ENCODE data around the gene EARS2.

DNA sequence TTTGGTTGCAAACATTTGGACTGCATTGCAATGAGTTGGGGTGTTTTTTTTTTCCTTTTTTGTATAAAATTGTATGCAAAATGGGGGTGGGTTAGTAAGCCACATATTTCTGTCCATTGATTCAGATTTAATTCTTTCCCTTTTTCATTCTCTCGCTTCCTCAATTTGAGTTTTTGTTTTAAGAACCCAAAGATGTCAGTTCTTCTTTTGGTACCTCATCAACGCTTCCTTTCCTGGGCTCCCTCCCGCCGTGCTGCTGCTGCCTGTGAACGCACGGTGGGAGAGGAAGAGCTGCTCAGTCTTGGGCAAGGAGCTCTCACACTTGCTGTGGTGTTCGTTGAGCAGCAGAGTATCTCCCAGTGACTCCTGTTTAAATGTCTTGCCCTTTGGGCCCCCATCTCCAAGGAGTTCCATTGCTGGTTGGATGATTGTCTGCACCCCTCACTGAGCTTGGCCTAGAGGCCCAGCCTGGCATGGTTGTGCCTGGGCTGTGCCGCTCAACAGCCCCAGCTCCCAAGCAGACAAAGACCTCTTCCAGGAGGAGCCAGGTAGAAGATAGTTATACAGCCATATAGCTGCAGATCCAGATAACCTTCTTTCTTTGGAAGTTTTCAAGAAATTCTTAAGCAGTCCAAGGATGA, 14.0 kb upstream of the EARS2 start:
- TF ChIP-seq, protein P1, sequence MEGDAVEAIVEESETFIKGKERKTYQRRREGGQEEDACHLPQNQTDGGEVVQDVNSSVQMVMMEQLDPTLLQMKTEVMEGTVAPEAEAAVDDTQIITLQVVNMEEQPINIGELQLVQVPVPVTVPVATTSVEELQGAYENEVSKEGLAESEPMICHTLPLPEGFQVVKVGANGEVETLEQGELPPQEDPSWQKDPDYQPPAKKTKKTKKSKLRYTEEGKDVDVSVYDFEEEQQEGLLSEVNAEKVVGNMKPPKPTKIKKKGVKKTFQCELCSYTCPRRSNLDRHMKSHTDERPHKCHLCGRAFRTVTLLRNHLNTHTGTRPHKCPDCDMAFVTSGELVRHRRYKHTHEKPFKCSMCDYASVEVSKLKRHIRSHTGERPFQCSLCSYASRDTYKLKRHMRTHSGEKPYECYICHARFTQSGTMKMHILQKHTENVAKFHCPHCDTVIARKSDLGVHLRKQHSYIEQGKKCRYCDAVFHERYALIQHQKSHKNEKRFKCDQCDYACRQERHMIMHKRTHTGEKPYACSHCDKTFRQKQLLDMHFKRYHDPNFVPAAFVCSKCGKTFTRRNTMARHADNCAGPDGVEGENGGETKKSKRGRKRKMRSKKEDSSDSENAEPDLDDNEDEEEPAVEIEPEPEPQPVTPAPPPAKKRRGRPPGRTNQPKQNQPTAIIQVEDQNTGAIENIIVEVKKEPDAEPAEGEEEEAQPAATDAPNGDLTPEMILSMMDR (IDR thresholded peaks at IDR 0.05) = no peak
- TF ChIP-seq POLR2A (IDR thresholded peaks at IDR 0.05) = no peak

Measured in adrenal gland (tissue), 5 donors.